GM21723 (cell line): ENCODE data around the gene RAB18.
A peak's percentile ranks its signal among the peaks of the same experiment; 100 is the strongest.
"Not testable (repeated sequence)": the region's sequence is repeated elsewhere in the genome, so short reads cannot be mapped to it uniquely, and the experiment has no call there.

ENCODE experiments used
- ATAC-seq: cut with Tn5 transposase; IDR thresholded peaks from one replicate; pipeline ENCODE4 v1.9.1; 2021; ENCODE audit warnings: mild to moderate bottlenecking, moderate library complexity; ENCODE audit not compliant: unreplicated experiment

Gene RAB18

DNA sequence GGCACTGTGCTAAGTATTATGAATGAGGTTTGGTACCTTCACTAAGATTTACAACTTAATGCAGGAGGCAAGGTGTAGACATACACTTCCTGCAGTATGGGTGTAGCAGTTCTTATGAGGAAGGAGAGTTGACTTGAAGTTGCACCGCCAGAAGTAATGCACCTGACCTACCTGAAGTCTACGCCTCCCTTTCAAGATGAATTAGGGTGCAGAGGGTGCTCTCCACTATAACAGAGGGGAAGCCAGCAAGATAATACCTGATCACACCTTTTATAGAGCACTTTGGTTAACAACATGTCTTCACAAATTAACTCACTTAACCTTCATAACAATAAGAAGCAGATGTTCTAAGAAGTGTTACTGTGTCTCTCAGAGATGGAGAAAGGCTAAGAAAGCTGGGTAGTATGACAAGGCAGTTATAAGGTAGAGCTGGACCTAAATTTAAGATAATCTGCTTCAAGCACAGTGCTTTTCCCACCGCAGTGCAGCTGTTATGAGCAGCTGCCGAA, 552 bp upstream of the RAB18 start:
- ATAC-seq = no peak

DNA sequence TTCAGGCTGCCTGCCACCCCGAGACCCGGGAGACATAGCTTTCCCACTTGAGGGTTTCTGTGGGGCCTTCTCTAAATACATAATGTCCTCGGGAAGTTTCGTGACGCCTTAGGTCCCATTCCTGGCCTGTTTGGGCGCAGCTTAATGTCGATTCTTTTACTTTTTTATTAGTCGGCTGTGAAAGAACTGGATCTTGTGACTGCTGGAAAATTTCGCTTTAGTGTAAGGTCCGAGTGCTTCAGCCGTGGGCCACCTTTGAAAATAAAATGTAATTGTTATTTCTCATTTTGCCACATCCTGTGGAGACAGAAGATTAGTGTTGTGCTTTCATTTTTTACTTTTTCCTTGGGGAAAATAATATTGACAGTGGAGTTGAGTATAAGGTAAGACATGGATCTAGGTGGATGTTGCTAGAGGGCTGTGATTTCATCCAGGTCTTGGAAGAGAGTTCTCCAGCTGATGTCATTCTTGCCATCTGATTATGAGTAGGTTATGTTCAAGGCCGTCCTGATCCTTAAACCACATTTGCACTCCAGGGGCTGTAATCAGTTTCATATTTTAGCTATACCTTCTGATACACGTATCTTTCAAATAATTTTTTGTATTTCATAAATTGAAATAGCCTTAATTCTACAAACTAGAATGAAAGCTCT, 830 bp downstream of the RAB18 start:
- ATAC-seq = no peak

DNA sequence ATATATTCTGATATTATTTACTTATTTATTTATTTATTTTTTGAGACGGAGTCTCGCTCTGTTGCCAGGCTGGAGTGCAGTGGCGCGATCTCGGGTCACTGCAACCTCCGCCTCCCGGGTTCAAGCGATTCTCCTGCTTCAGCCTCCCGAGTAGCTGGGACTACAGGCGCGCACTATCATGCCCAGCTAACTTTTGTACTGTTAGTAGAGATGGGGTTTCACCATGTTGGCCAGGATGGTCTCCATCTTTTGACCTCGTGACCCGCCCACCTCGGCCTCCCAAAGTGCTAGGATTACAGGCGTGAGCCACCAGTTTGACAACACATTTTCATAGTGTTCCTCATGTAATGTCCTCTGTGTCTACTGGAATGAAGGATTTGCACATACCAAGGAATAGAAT, 1.4 kb downstream of the RAB18 start:
- not testable (repeated sequence) for ATAC-seq

GRCh38 chr10:27506280-27506679, 2.2 kb downstream of the RAB18 start:
- ATAC-seq = no peak

DNA sequence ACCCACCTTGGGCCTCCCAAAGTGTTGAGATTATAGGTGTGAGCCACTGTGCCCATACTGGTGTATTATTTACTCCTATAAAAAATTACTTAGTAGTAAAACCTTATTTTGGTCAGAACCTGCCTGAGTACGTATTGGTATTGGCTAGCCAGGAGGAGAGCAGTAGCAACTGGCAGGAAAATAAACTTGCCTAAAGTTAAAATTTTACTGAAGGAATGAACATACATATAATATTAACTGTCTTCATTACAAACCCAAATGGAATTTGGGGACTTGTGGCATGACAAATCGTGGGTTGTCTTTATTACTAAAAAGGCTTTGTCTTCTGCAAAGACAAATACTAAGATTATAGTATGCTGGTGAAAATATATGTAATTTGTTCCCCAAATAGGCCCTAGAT, 8.4 kb downstream of the RAB18 start:
- ATAC-seq = no peak

- ATAC-seq = no peak
Measured at GRCh38 chr10:27513451-27514191, 9.5 kb downstream of the RAB18 start.

GRCh38 chr10:27514243-27514642, 10.1 kb downstream of the RAB18 start:
- ATAC-seq = no peak

- no peak for ATAC-seq
Measured at GRCh38 chr10:27518261-27518660, 14.2 kb downstream of the RAB18 start.

DNA sequence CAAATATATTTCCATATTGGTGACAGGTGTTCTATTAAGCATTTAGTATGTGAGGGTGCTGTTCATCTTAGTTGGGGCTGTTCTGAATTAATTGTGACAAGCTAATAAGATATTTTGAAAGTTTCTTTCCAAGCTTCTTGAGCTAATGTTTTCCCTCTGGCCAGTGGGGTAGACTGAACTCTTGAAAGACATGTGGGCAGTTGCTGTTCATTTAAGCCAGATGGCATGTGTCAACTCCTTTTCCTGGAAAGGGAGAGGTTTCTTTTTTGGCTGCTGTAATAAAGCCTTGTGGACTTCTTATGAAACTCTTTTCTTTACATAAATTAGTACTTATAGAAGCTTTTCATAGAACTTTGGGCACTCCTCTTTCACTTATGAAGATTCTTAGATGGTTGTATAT, 21.7 kb downstream of the RAB18 start:
- no peak for ATAC-seq

GRCh38 chr10:27526242-27526641, 22.1 kb downstream of the RAB18 start:
- no peak for ATAC-seq

- no peak for ATAC-seq
Measured at GRCh38 chr10:27527666-27528295, 23.7 kb downstream of the RAB18 start.

- ATAC-seq = no peak
Measured at GRCh38 chr10:27529010-27529783, 25.1 kb downstream of the RAB18 start.

DNA sequence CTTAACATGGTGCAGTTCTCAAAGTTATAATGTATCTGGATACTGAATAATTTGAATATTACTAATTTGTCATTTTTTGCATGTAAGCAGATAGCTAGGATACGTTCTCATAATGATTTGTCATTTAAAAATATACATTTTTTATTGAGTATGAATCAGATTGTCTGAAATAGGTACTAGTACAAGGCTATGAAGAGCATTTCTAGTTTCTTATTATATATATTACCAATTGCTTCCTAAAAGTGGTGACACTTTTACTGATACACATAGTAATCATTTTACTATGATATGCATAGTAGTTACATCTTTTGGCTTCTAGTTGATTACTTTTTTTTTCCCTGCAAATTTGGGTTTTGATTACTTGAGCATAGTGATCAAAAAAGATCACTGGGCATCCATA, 26.4 kb downstream of the RAB18 start:
- no peak for ATAC-seq

DNA sequence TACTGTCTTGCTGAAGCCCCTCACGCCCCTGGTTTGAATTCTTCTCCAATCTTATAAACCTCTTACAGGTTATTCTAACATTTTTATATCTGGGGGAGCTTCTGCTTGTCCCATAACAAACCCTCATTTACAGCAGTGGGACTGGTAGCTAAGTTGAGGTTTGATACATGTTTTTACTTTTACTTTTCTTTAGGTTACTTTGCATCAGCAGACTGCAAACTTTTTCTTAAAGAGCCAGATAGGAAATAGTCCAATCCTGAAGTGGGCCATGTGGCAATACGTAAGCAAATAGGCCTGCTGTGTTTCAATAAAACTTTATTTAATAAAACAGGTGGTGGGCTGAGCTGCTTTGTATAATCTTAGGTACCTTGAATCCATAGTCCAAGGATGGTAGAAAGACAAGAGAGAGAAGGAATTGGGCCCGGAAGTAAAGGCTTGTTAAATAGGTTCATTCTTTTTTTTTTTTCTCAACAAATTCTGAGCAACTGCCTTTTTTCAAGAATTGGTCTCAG, 27.3 kb downstream of the RAB18 start:
- ATAC-seq = no peak

- no peak for ATAC-seq
Measured at GRCh38 chr10:27534161-27534700, 30.1 kb downstream of the RAB18 start.

DNA sequence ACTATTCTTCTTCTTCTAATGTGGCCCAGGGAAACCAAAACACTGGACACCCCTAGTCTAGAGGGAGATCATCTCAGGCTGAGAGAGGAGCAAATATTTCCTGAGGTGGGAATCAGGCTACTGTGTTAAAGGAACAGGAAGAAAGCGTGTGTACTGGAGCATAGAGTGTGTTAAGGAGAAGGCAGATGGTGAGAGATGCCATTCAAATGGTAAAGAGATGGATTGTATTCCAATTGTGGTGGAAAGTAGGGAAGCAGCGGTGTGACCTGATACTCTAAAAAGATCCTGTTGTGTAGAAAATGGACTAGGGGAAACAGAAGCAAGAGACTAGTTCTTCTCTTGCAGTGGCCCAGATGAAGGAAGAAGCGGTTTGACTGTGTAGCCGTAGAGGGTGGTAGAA, 31.2 kb downstream of the RAB18 start:
- ATAC-seq = no peak

- ATAC-seq = peak; percentile 66
Measured at GRCh38 chr10:27536437-27536836, 32.3 kb downstream of the RAB18 start.

- ATAC-seq = no peak
Measured at GRCh38 chr10:27537166-27537565, 33.1 kb downstream of the RAB18 start.

GRCh38 chr10:27537787-27538186, 33.7 kb downstream of the RAB18 start:
- ATAC-seq = no peak

GRCh38 chr10:27540672-27541071, 36.6 kb downstream of the RAB18 start:
- no peak for ATAC-seq
